ENCODE results near the gene OTX1. TPM values are rescaled to one million over a fixed set of nuclear protein-coding genes. Genes with fewer than 3 reads are reported as not detected.

The OTX1 gene
- total RNA-seq, 1 experiment from 2014 or later = 13.1 TPM

GRCh38 chr2:63053081-63053888 is 2.7 kb downstream of the OTX1 start:
- TF ChIP-seq EZH2 (IDR thresholded peaks at IDR 0.05) = no peak
- no peak for TF ChIP-seq CEBPB (IDR thresholded peaks at IDR 0.05; ENCODE audit: low read depth)
- TF ChIP-seq EGR1 (IDR thresholded peaks at IDR 0.05; ENCODE audit: low read depth) = no peak
- TF ChIP-seq YY1 (IDR thresholded peaks at IDR 0.05; ENCODE audit: extremely low read depth, insufficient replicate concordance, low read depth, low read length) = no peak
- TF ChIP-seq CBX3 (IDR thresholded peaks at IDR 0.05; ENCODE audit: low read depth) = no peak
- no peak for TF ChIP-seq POLR2A (IDR thresholded peaks at IDR 0.05; ENCODE audit: borderline replicate concordance, extremely low read depth, insufficient read depth, insufficient read length)
- TF ChIP-seq ZFX (IDR thresholded peaks at IDR 0.05) = no peak
- no peak for TF ChIP-seq MAX (IDR thresholded peaks at IDR 0.05)
- no peak for TF ChIP-seq SP1 (IDR thresholded peaks at IDR 0.05; ENCODE audit: low read depth)
- no peak for TF ChIP-seq RAD21 (IDR thresholded peaks at IDR 0.05; ENCODE audit: low read depth)
- TF ChIP-seq FOSL1 (IDR thresholded peaks at IDR 0.05; ENCODE audit: low read depth) = no peak
- TF ChIP-seq ZBTB33 (IDR thresholded peaks at IDR 0.05; ENCODE audit: extremely low read depth, insufficient replicate concordance, low read length) = no peak
- TF ChIP-seq REST (IDR thresholded peaks at IDR 0.05; ENCODE audit: low read depth) = no peak
- no peak for TF ChIP-seq JUND (IDR thresholded peaks at IDR 0.05)
- TF ChIP-seq TCF7L2 (IDR thresholded peaks at IDR 0.05; ENCODE audit: borderline replicate concordance, extremely low read depth, insufficient read depth, insufficient read length) = no peak
- TF ChIP-seq SIN3A (IDR thresholded peaks at IDR 0.05; ENCODE audit: low read depth) = no peak
- no peak for TF ChIP-seq POLR2AphosphoS5 (IDR thresholded peaks at IDR 0.05; ENCODE audit: low read depth, low read length)
- no peak for TF ChIP-seq ZNF274 (IDR thresholded peaks at IDR 0.05; ENCODE audit: low read depth, low read length)
- TF ChIP-seq SRF (IDR thresholded peaks at IDR 0.05; ENCODE audit: low read depth) = no peak
- DNase-seq (ENCODE audit: low read depth, low spot score) (no peak), ATAC-seq (no peak)
- ChIA-PET CTCF (no interaction called here), POLR2A (no interaction called here), RAD21 (ENCODE audit: low non-redundant PET in 1 of 2, low total read pairs in 2 of 2, uncharacterized antibody in 2 of 2, unreplicated experiment in 2 of 2) (no interaction called here)
- no peaks in the 10 kb centered on the region for H3K27me3 ChIP-seq (ENCODE audit: insufficient read depth, low read length)
- H3K27ac ChIP-seq (ENCODE audit: low read depth, low read length) = no peak overlapping the region
- no peaks in the 10 kb centered on the region for H4K20me1 ChIP-seq (ENCODE audit: insufficient read depth)
- TSS peak; percentile 25 for BruUV-seq (replicated peaks)
- no peaks in the 10 kb centered on the region for H3K9me3 ChIP-seq (ENCODE audit: control insufficient read depth in 1 of 2, insufficient read depth in 1 of 2, low read depth in 1 of 2, low read length in 2 of 2)
- H2AFZ ChIP-seq (ENCODE audit: low read depth, low read length, poor library complexity, severe bottlenecking) = no peak overlapping the region
- H3K9me2 ChIP-seq (ENCODE audit: insufficient read depth) = no peaks in the 10 kb centered on the region
- H3K79me2 ChIP-seq (ENCODE audit: insufficient read depth, low read length) = peaks cover 13% of the 10 kb centered on the region; the same call in 1 of the 2 replicates
- H3K4me1 ChIP-seq (ENCODE audit: control insufficient read depth in 1 of 2, insufficient read depth in 2 of 2, low read length in 2 of 2) = peaks cover 4 to 18% of the 10 kb centered on the region in 2 experiments; a peak in 2 of 4 replicates
- H3K4me2 ChIP-seq (ENCODE audit: low read length) = no peak overlapping the region
- H3K36me3 ChIP-seq (ENCODE audit: control insufficient read depth in 1 of 2, insufficient read depth in 2 of 2, low read length in 2 of 2) = peaks cover 4 to 15% of the 10 kb centered on the region in 2 experiments; a peak in 2 of 4 replicates
- H3K9ac ChIP-seq (ENCODE audit: low read length) = no peak overlapping the region
- H3K4me3 ChIP-seq (replicated peaks in 1 of 2; ENCODE audit: low read depth in 1 of 2, low read length in 2 of 2) = no peak overlapping the region
- intact Hi-C loops (cut with micrococcal nuclease) = no loop called here
